Mesothelial cell of epicardium (in vitro differentiated cells): ENCODE measurements around the gene CSNK2A1. TPM values are rescaled to one million over a fixed set of nuclear protein-coding genes. Genes with fewer than 3 reads are reported as not detected.

ENCODE experiments used
- DNase-seq, 2 experiments: peaks; one replicate each; pipeline ENCODE4 v3.0.0; 2021; ENCODE audit warnings: low spot score in 2 of 2; ENCODE audit not compliant: unreplicated experiment in 2 of 2
- H3K27ac Mint-ChIP-seq: 2 replicates; pipeline ENCODE4 v1.8.0; 2021; ENCODE audit warnings: mixed read lengths
- H3K27me3 Mint-ChIP-seq: 2 replicates; pipeline ENCODE4 v1.8.0; 2021; ENCODE audit warnings: low read depth, mixed read lengths
- H3K36me3 Mint-ChIP-seq: 2 replicates; pipeline ENCODE4 v1.8.0; 2021; ENCODE audit warnings: mixed read lengths
- H3K4me1 Mint-ChIP-seq: 2 replicates; pipeline ENCODE4 v1.8.0; 2021; ENCODE audit warnings: mixed read lengths
- H3K4me3 Mint-ChIP-seq: 2 replicates; pipeline ENCODE4 v1.8.0; 2021; ENCODE audit warnings: mild to moderate bottlenecking, moderate library complexity, mixed read lengths
- H3K9me3 Mint-ChIP-seq: 2 replicates; pipeline ENCODE4 v1.8.0; 2021; ENCODE audit warnings: mixed read lengths
- total RNA-seq: library from RNA; stranded (reverse); gene quantifications from 3 replicates; pipeline ENCODE4 v1.2.1, GENCODE V29; 2021
- TF ChIP-seq, protein P1 (sequence below): fragments of 200-600 bp; sonication (generic); IDR thresholded peaks from one replicate; pipeline ENCODE4 v1.5.0; 2021; ENCODE audit warnings: antibody characterized with exemption; ENCODE audit not compliant: unreplicated experiment

CSNK2A1 gene
- total RNA-seq, 1 donor from 2014 or later: 164 TPM

DNA sequence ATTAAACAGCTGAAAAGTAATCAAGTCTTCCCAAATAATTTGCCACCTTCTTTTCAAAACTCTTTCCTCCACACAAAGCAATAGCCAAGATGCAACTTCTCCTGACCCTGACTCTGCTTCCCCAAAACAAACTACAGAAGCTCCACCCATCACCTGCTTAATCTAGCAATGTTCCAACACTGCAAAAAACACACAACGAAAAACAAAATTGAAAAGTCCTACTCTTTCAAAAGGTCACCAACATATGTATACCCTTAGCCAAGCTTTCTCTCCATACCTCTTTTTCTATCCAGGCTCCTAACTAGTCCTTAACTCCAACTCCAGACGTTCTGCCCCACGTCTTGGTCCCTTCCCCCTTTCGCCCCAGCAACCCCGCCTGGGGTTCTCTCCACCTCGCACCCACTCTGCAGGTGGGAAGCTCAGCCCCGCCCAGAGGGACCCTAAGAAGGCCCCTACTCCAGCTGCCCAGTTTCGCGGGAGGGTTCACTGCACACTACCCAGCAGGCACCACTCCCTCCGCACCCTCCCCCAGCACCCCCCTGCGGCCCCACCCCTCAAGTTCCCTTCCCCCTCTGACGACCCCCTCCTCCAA, 717 bp downstream of the CSNK2A1 start:
- Mint-ChIP-seq H3K4me3 (peak overlapping the region; percentile 78), H3K4me1 (peaks cover 43% of the 10 kb centered on the region), H3K27me3 (peaks cover 18% of the 10 kb centered on the region), H3K9me3 (peaks cover 6% of the 10 kb centered on the region), H3K36me3 (peaks cover 24% of the 10 kb centered on the region), H3K27ac (peak overlapping the region; percentile 68)
- TF ChIP-seq, protein P1, sequence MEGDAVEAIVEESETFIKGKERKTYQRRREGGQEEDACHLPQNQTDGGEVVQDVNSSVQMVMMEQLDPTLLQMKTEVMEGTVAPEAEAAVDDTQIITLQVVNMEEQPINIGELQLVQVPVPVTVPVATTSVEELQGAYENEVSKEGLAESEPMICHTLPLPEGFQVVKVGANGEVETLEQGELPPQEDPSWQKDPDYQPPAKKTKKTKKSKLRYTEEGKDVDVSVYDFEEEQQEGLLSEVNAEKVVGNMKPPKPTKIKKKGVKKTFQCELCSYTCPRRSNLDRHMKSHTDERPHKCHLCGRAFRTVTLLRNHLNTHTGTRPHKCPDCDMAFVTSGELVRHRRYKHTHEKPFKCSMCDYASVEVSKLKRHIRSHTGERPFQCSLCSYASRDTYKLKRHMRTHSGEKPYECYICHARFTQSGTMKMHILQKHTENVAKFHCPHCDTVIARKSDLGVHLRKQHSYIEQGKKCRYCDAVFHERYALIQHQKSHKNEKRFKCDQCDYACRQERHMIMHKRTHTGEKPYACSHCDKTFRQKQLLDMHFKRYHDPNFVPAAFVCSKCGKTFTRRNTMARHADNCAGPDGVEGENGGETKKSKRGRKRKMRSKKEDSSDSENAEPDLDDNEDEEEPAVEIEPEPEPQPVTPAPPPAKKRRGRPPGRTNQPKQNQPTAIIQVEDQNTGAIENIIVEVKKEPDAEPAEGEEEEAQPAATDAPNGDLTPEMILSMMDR: no peak
- DNase-seq: no peak

DNA sequence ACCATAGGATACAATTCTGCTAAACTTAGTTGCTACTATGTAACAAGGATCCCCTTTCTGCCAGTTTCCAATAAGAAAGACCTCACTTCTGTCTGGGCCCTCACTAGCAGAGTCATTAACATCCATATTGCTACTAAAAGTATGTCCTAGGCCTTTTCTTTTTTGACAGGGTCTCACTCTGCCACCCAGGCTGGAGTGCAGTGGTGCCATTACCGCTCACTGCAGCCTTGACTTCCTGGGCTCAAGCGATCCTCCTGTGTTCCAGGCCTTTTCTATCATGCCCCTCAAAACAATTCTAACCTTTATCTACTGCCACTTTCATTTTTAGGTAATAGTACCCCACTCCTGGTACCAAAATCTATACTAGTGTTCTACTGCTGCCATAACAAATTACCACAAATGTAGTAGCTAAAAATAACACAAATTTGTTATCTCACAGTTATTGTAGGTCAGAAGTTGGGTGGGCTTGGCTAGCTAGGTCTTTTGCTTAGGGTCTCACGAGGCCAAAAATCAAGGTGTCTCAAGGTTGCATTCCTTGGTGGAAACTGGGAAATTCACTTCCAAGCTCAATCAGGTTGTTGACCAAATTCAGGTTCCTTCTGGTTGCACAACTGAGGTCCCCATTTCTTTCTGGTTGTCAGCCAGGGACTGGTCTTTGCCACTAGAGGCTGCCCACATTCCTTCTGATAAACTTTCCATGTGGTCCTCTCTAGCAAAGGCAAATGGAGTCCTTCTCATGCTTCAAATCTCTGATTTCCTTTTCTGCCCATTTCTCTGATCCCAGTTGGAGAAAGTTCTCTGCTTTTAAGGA, 3.0 kb downstream of the CSNK2A1 start:
- Mint-ChIP-seq H3K36me3 (peaks cover 24% of the 10 kb centered on the region), H3K27me3 (peaks cover 2% of the 10 kb centered on the region), H3K4me3 (no peak overlapping the region), H3K4me1 (peaks cover 64% of the 10 kb centered on the region), H3K27ac (no peak overlapping the region), H3K9me3 (peaks cover 6% of the 10 kb centered on the region)
- no peak for DNase-seq
- TF ChIP-seq, protein P1: no peak

DNA sequence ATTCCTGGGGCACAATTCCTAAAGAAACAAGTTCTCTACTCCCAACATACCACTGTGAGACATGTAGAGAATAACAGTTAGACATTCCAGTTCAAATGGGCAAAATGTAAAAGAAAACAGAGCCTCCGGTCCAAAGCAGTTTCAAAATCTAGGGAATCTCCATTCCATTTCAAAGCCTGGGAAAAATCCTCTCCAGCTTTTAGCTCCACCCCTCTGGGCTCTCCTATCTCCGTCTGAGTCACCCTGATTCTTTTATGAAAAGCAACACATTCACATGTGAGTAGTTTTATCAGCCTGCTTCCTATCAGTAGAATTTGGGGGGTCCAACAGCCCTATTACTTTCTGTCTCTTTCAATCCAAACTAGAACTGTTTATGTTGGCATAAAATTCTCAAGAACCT, 3.7 kb downstream of the CSNK2A1 start:
- no peaks in the 10 kb centered on the region for H3K27me3 Mint-ChIP-seq
- peaks cover 64% of the 10 kb centered on the region for H3K4me1 Mint-ChIP-seq
- H3K36me3 Mint-ChIP-seq: peaks cover 24% of the 10 kb centered on the region
- peak overlapping the region; percentile 11 for H3K4me3 Mint-ChIP-seq
- DNase-seq: no peak
- H3K27ac Mint-ChIP-seq: peak overlapping the region; percentile 54
- peaks cover 6% of the 10 kb centered on the region for H3K9me3 Mint-ChIP-seq
- TF ChIP-seq, protein P1: no peak

DNA sequence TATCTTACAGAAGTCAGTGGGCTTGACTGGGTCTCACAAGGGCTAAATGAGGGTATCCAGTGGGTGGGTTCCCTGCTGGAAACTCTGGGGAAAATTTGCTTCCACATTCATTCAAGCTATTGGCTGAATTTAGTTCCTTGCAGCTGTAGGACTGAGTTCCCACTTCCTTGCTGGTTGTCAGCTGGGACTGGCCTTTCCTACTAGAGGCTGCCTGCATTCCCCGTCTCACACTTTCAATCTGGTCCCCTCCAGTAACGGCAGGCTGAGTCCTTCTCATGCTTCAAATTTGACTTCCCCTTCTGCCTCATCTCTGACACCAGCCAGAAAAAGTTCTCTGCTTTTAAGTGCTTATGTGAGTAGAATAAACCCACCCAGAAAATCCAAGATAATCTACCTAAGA, 4.4 kb downstream of the CSNK2A1 start:
- Mint-ChIP-seq H3K9me3 (peaks cover 6% of the 10 kb centered on the region), H3K27me3 (no peaks in the 10 kb centered on the region), H3K4me3 (no peak overlapping the region), H3K4me1 (peaks cover 59% of the 10 kb centered on the region), H3K36me3 (peaks cover 24% of the 10 kb centered on the region), H3K27ac (no peak overlapping the region)
- no peak for DNase-seq
- TF ChIP-seq, protein P1: no peak

DNA sequence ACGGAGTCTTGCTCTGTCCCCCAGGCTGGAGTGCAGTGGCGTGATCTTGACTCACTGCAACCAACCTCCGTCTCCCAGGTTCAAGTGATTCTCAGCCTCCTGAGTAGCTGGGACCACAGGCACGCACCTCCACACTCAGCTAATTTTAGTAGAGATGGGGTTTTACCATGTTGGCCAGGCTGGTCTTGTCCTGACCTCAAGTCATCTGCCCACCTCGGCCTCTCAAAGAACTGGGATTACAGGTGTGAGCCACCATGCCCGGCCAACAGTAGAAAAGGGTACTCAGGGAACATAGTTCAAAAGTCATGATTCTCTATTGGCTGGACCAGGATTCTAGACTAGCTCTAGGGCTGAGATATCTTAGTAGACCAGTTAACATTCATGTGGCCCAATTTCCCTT, 5.6 kb downstream of the CSNK2A1 start:
- Mint-ChIP-seq H3K27ac (no peak overlapping the region), H3K9me3 (peaks cover 6% of the 10 kb centered on the region)

More for the DNA sequence above, 5.6 kb downstream of the CSNK2A1 start:
- Mint-ChIP-seq H3K4me3 (no peak overlapping the region), H3K27me3 (no peaks in the 10 kb centered on the region), H3K36me3 (peaks cover 24% of the 10 kb centered on the region), H3K4me1 (peaks cover 54% of the 10 kb centered on the region)
- no peak for DNase-seq
- TF ChIP-seq, protein P1: no peak
